Activated CD8-positive, alpha-beta T cell treated with anti-CD3 and anti-CD28 coated beads, Interleukin-2, amount 10 ng/mL, durations not matched to agents 7 days and 5 days (primary cell): Measurements from ENCODE around the gene RPL38. TPM values are rescaled to one million over a fixed set of nuclear protein-coding genes. Genes with fewer than 3 reads are reported as not detected.

Experiments used
- ATAC-seq: fragments of 150-1000 bp; cut with Tn5 transposase; one replicate; pipeline ENCODE4 v1.10.0; 2021; ENCODE audit warnings: moderate library complexity
- CTCF ChIA-PET: fragments of 350-600 bp; sonication (Branson Sonifier 250); formaldehyde crosslinking; loops from one replicate; lab custom pipeline; 2021; ENCODE audit warnings: antibody characterized with exemption; lab: Charles Lee
- POLR2A ChIA-PET: fragments of 350-600 bp; sonication (Branson Sonifier 250); formaldehyde crosslinking; loops from one replicate; lab custom pipeline; 2021; ENCODE audit warnings: antibody characterized with exemption; lab: Charles Lee
- DNase-seq: peaks from one replicate; pipeline ENCODE4 v3.0.0-alpha.2; 2020
- H3K27ac Mint-ChIP-seq: one replicate; pipeline ENCODE4 v1.8.0; 2021; ENCODE audit warnings: mild to moderate bottlenecking, mixed read lengths
- H3K27me3 Mint-ChIP-seq: one replicate; pipeline ENCODE4 v1.8.0; 2021; ENCODE audit warnings: low read depth, mixed read lengths
- H3K36me3 Mint-ChIP-seq: one replicate; pipeline ENCODE4 v1.8.0; 2021; ENCODE audit warnings: low read depth, mixed read lengths
- H3K4me1 Mint-ChIP-seq: one replicate; pipeline ENCODE4 v1.8.0; 2021; ENCODE audit warnings: low read depth, mixed read lengths
- H3K4me3 Mint-ChIP-seq: one replicate; pipeline ENCODE4 v1.8.0; 2021; ENCODE audit warnings: mild to moderate bottlenecking, mixed read lengths
- H3K9me3 Mint-ChIP-seq: one replicate; pipeline ENCODE4 v1.8.0; 2022; ENCODE audit warnings: mixed read lengths; ENCODE audit not compliant: insufficient read depth
- total RNA-seq, 2 experiments: library from RNA; stranded (reverse); gene quantifications; one replicate each; pipeline ENCODE4 v1.2.3, GENCODE V29; 2021

The RPL38 gene
- total RNA-seq, 2 experiments from 2014 or later, result 959 to 1,020 TPM

GRCh38 chr17:74200112-74200511, 3.4 kb upstream of the RPL38 start:
- Mint-ChIP-seq H3K27me3 (peaks cover 13% of the 10 kb centered on the region), H3K9me3 (no peaks in the 10 kb centered on the region), H3K27ac (no peak overlapping the region), H3K4me1 (peaks cover 24% of the 10 kb centered on the region), H3K4me3 (no peak overlapping the region), H3K36me3 (peaks cover 13% of the 10 kb centered on the region)
- ATAC-seq, result no peak
- no peak for DNase-seq
- ChIA-PET POLR2A (interaction anchor here (0.5 kb wide), 1 partner anchor 171 kb away, joined by 3 read pairs; no protein-coding TSS in a partner anchor), CTCF (interaction anchor here (0.6 to 2.3 kb wide), 27 partner anchors 9 to 1020 kb away, joined by 3 to 47 read pairs (median 4); partner anchors contain the start of gene TTYH2)

- peaks cover 13% of the 10 kb centered on the region for H3K27me3 Mint-ChIP-seq
- no peak for ATAC-seq
- peaks cover 24% of the 10 kb centered on the region for H3K36me3 Mint-ChIP-seq
- H3K4me3 Mint-ChIP-seq, result no peak overlapping the region
- peaks cover 32% of the 10 kb centered on the region for H3K4me1 Mint-ChIP-seq
- no peak overlapping the region for H3K27ac Mint-ChIP-seq
- DNase-seq, result no peak
- POLR2A ChIA-PET, result no interaction called here
- no peaks in the 10 kb centered on the region for H3K9me3 Mint-ChIP-seq
- CTCF ChIA-PET, result interaction anchor here (0.7 to 1.8 kb wide), 3 partner anchors 8 to 524 kb away, joined by 3 to 6 read pairs (median 5); no protein-coding TSS in a partner anchor
Observed at GRCh38 chr17:74201250-74201649, 2.2 kb upstream of the RPL38 start.

DNA sequence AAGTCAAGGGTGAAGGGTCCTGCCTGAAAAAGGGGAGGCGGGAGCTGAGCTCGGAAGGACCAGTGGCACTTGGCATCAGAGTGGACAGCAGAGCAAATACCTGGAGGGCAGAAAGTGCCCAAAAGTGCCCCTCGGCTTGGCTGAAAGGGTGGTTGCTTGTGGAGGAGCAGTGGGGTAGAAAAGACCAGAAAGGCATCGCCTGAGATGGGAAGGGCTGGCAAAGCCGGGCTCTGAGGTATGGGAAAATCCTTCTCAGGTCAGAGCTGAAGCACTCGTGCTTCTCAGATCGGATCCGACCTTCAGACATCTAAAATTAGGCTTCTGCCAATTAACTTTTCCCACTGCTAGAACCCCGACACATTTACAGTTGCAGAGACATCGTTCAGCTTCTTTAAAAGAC, 1.5 kb upstream of the RPL38 start:
- ChIA-PET CTCF (interaction anchor here (0.6 to 1.4 kb wide), 3 partner anchors 9 to 411 kb away, joined by 3 to 5 read pairs (median 5); no protein-coding TSS in a partner anchor), POLR2A (no interaction called here)
- Mint-ChIP-seq H3K9me3 (no peaks in the 10 kb centered on the region), H3K27me3 (peaks cover 13% of the 10 kb centered on the region), H3K27ac (no peak overlapping the region), H3K4me3 (no peak overlapping the region), H3K36me3 (peaks cover 26% of the 10 kb centered on the region), H3K4me1 (peaks cover 36% of the 10 kb centered on the region)
- DNase-seq (no peak), ATAC-seq (no peak)

DNA sequence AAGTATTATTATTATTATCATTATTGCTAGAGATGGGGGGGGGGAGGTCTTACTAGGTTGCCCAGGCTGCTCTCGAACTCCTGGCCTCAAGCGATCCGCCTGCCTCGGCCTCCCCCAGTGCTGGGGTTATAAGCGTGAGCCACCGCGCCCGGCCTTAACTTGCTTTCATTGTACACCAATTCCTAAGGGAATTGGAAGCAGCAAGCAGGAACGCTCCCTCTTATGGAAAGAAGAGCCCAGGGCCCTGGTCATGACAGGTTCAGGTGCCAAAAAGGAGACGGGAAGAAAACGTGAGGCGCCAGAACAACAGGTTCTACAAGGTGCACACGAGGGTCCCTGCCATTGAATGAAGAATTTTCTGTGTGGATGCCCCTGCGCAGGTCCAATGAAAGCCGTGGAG, 540 bp upstream of the RPL38 start:
- Mint-ChIP-seq H3K4me3 (peak overlapping the region; percentile 98), H3K27me3 (peaks cover 13% of the 10 kb centered on the region), H3K4me1 (peaks cover 41% of the 10 kb centered on the region), H3K27ac (peak overlapping the region; percentile 97), H3K9me3 (no peaks in the 10 kb centered on the region), H3K36me3 (peaks cover 31% of the 10 kb centered on the region)
- POLR2A ChIA-PET, result interaction anchor here (0.8 to 1.5 kb wide), 3 partner anchors 10 to 15 kb away, joined by 3 to 6 read pairs (median 3); no protein-coding TSS in a partner anchor
- CTCF ChIA-PET, result interaction anchor here (0.7 to 2.4 kb wide), 7 partner anchors 10 to 177 kb away, joined by 3 to 10 read pairs (median 5); partner anchors contain the start of gene TTYH2
- DNase-seq (no peak), ATAC-seq (no peak)

DNA sequence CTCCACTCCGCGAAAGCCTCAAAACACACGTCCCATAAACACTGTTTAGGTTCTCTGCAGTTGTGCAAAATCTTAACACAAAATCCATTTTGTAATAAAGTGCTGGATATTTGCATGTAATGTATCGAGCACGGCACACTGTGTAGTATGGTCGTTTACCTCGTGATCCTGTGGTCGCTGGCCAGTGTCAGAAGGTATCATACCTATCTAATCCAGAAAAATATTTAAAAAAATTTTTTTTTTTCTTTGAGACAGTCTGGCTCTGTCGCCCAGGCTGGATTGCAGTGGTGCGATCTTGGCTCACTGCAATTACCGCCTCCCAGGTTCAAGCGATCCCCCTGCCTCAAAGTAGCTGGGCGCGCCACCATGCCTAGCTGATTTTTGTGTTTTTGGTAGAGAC, 996 bp downstream of the RPL38 start:
- DNase-seq, result no peak
- CTCF ChIA-PET, result interaction anchor here (1.1 to 2.4 kb wide), 5 partner anchors 8 to 124 kb away, joined by 3 to 10 read pairs (median 5); partner anchors contain the start of gene TTYH2
- peaks cover 46% of the 10 kb centered on the region for H3K4me1 Mint-ChIP-seq
- no peaks in the 10 kb centered on the region for H3K9me3 Mint-ChIP-seq
- POLR2A ChIA-PET, result interaction anchor here (1.0 to 1.5 kb wide), 3 partner anchors 8 to 15 kb away, joined by 3 to 6 read pairs (median 4); no protein-coding TSS in a partner anchor
- peak overlapping the region; percentile 97 for H3K27ac Mint-ChIP-seq
- ATAC-seq, result no peak
- H3K36me3 Mint-ChIP-seq, result peaks cover 42% of the 10 kb centered on the region
- peak overlapping the region; percentile 98 for H3K4me3 Mint-ChIP-seq
- H3K27me3 Mint-ChIP-seq, result peaks cover 13% of the 10 kb centered on the region

GRCh38 chr17:74205274-74205673, 1.8 kb downstream of the RPL38 start:
- Mint-ChIP-seq H3K4me1 (peaks cover 48% of the 10 kb centered on the region), H3K27me3 (peaks cover 11% of the 10 kb centered on the region), H3K9me3 (no peaks in the 10 kb centered on the region), H3K36me3 (peaks cover 49% of the 10 kb centered on the region), H3K27ac (peak overlapping the region; percentile 74), H3K4me3 (peak overlapping the region; percentile 98)
- ATAC-seq, result no peak
- DNase-seq, result no peak
- ChIA-PET CTCF (interaction anchor here (0.8 to 2.4 kb wide), 3 partner anchors 8 to 194 kb away, joined by 3 to 10 read pairs (median 3); partner anchors contain the start of gene TTYH2), POLR2A (no interaction called here)

- CTCF ChIA-PET, result interaction anchor here (0.8 to 1.0 kb wide), 3 partner anchors 25 to 162 kb away, joined by 3 to 5 read pairs (median 3); no protein-coding TSS in a partner anchor
- peaks cover 53% of the 10 kb centered on the region for H3K4me1 Mint-ChIP-seq
- POLR2A ChIA-PET, result no interaction called here
- H3K4me3 Mint-ChIP-seq, result peak overlapping the region; percentile 2
- DNase-seq (no peak), ATAC-seq (no peak)
- H3K9me3 Mint-ChIP-seq, result no peaks in the 10 kb centered on the region
- H3K36me3 Mint-ChIP-seq, result peaks cover 54% of the 10 kb centered on the region
- peaks cover 4% of the 10 kb centered on the region for H3K27me3 Mint-ChIP-seq
- peak overlapping the region; percentile 15 for H3K27ac Mint-ChIP-seq
Observed at GRCh38 chr17:74206332-74206818, 2.9 kb downstream of the RPL38 start.

GRCh38 chr17:74210191-74211140, 7.0 kb downstream of the RPL38 start:
- POLR2A ChIA-PET, result no interaction called here
- DNase-seq (peak; percentile 83), ATAC-seq (peak; percentile 39)
- no peaks in the 10 kb centered on the region for H3K27me3 Mint-ChIP-seq
- peaks cover 41% of the 10 kb centered on the region for H3K36me3 Mint-ChIP-seq
- no peak overlapping the region for H3K4me3 Mint-ChIP-seq
- H3K9me3 Mint-ChIP-seq, result no peaks in the 10 kb centered on the region
- peaks cover 68% of the 10 kb centered on the region for H3K4me1 Mint-ChIP-seq
- CTCF ChIA-PET, result interaction anchor here (0.9 to 3.2 kb wide), 5 partner anchors 8 to 143 kb away, joined by 3 to 16 read pairs (median 5); no protein-coding TSS in a partner anchor
- H3K27ac Mint-ChIP-seq, result peak overlapping the region; percentile 82

DNA sequence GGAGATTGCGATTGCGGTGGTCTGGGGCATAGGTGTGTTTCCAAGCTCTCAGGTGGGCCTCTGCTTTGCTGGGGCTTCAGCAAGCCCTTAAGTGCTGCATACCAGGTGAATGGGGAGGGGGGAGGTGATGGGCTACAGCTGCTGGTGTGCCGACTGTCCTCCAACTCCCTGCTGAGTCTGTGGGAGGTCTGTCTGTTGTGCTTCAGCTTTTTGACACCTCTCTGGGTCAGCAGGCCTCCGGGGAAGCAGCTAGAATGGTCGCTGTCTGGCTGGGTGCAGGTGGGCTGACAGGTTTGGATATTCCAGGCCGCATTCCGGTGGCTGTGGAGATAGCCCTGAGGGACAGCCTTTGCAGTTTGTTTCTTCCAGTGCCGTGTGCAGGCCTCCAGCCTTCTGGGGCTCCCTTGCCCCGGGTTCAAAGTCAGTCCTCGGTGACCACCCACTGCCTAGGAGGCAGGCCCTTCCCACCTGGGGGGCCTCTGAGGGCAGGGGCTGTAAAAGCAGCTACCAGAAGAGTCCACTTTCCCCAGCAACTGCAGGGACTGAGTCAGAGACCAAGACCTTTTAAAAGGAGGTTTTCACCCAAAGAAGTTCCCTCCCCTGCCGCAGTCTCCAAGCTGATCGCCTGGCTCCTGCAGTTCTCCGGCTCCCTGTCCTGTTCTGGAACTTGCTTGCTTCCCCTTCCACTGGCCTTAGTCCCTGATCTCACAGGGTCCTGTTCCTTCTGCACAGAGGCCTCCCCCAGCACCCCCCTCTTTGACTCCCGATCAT, 7.8 kb downstream of the RPL38 start:
- DNase-seq (no peak), ATAC-seq (no peak)
- no peaks in the 10 kb centered on the region for H3K27me3 Mint-ChIP-seq
- peaks cover 32% of the 10 kb centered on the region for H3K36me3 Mint-ChIP-seq
- no peaks in the 10 kb centered on the region for H3K9me3 Mint-ChIP-seq
- peak overlapping the region; percentile 77 for H3K4me3 Mint-ChIP-seq
- peaks cover 70% of the 10 kb centered on the region for H3K4me1 Mint-ChIP-seq
- no peak overlapping the region for H3K27ac Mint-ChIP-seq
- CTCF ChIA-PET, result interaction anchor here (0.9 to 3.2 kb wide), 5 partner anchors 9 to 142 kb away, joined by 3 to 16 read pairs (median 5); no protein-coding TSS in a partner anchor
- POLR2A ChIA-PET, result no interaction called here

DNA sequence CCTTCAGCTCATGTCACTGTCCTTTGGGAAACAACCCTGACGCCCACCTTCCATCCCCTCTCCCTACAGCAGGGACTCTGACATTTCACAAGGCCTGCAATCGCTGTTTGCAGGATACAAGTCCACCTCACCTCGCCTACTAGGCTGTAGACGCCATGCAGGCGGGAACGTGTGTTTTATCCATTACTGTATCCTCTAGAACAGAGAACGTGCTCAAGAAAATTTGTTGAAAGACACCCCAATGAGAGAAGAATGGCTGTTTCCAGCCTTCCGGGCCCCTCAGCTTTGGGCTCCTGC, 8.4 kb downstream of the RPL38 start:
- DNase-seq, result no peak
- CTCF ChIA-PET, result interaction anchor here (1.6 to 3.2 kb wide), 3 partner anchors 10 to 85 kb away, joined by 5 to 16 read pairs (median 10); no protein-coding TSS in a partner anchor
- POLR2A ChIA-PET, result no interaction called here
- Mint-ChIP-seq H3K27ac (no peak overlapping the region), H3K9me3 (no peaks in the 10 kb centered on the region), H3K27me3 (no peaks in the 10 kb centered on the region), H3K36me3 (peaks cover 31% of the 10 kb centered on the region), H3K4me3 (peak overlapping the region; percentile 77), H3K4me1 (peaks cover 67% of the 10 kb centered on the region)
- no peak for ATAC-seq
